GM18870 (cell line): ENCODE measurements around the gene PTPN1.
"Not testable (repeated sequence)": the region's sequence is repeated elsewhere in the genome, so short reads cannot be mapped to it uniquely, and the experiment has no call there.

Source experiments
- ATAC-seq: cut with Tn5 transposase; IDR thresholded peaks from one replicate; pipeline ENCODE4 v1.9.1; 2021; ENCODE audit warnings: moderate library complexity; ENCODE audit not compliant: unreplicated experiment

PTPN1 gene

GRCh38 chr20:50552979-50553378 lies 42.8 kb downstream of the PTPN1 start:
- no peak for ATAC-seq

- ATAC-seq, result no peak
These were observed 44.8 kb downstream of the PTPN1 start for GRCh38 chr20:50554694-50555579.

GRCh38 chr20:50555662-50556061 lies 45.5 kb downstream of the PTPN1 start:
- no peak for ATAC-seq

GRCh38 chr20:50557549-50558134 lies 47.5 kb downstream of the PTPN1 start:
- no peak for ATAC-seq

- ATAC-seq, result no peak
These were observed 48.3 kb downstream of the PTPN1 start for GRCh38 chr20:50558483-50558925.

GRCh38 chr20:50559149-50559548 lies 49.0 kb downstream of the PTPN1 start:
- no peak for ATAC-seq

- no peak for ATAC-seq
These were observed 49.9 kb downstream of the PTPN1 start for GRCh38 chr20:50559856-50560638.

- no peak for ATAC-seq
These were observed 50.7 kb downstream of the PTPN1 start for GRCh38 chr20:50560867-50561266.

GRCh38 chr20:50561379-50562078 lies 51.3 kb downstream of the PTPN1 start:
- no peak for ATAC-seq

- no peak for ATAC-seq
These were observed 52.1 kb downstream of the PTPN1 start for GRCh38 chr20:50562262-50562701.

GRCh38 chr20:50563133-50563944 lies 53.2 kb downstream of the PTPN1 start:
- no peak for ATAC-seq

- no peak for ATAC-seq
These were observed 55.2 kb downstream of the PTPN1 start for GRCh38 chr20:50565383-50565782.

- no peak for ATAC-seq
These were observed 55.7 kb downstream of the PTPN1 start for GRCh38 chr20:50565871-50566270.

GRCh38 chr20:50567860-50568548 lies 57.8 kb downstream of the PTPN1 start:
- no peak for ATAC-seq

GRCh38 chr20:50568549-50568942 lies 58.4 kb downstream of the PTPN1 start:
- ATAC-seq, result no peak

- ATAC-seq, result not testable (repeated sequence)
These were observed 59.3 kb downstream of the PTPN1 start for GRCh38 chr20:50569487-50569863.

GRCh38 chr20:50569864-50570836 lies 60.0 kb downstream of the PTPN1 start:
- no peak for ATAC-seq

- ATAC-seq, result no peak
These were observed 61.3 kb downstream of the PTPN1 start for GRCh38 chr20:50571466-50571865.
